Neural crest cell (in vitro differentiated cells): ENCODE results near the gene PLXNB1. TPM values are rescaled to one million over a fixed set of nuclear protein-coding genes. Genes with fewer than 3 reads are reported as not detected.

ENCODE experiments used
- DNase-seq: peaks from one replicate; pipeline ENCODE4 v3.0.0; 2021; ENCODE audit warnings: low read depth, mixed read lengths, low spot score
- H3K27ac Mint-ChIP-seq: one replicate; pipeline ENCODE4 v1.8.0; 2021; ENCODE audit warnings: mild to moderate bottlenecking, mixed read lengths; ENCODE audit not compliant: unreplicated experiment
- H3K27me3 Mint-ChIP-seq: 2 replicates; pipeline ENCODE4 v1.8.0; 2021; ENCODE audit warnings: low read depth, mild to moderate bottlenecking, mixed read lengths
- H3K36me3 Mint-ChIP-seq: 2 replicates; pipeline ENCODE4 v1.8.0; 2021; ENCODE audit warnings: low read depth, mild to moderate bottlenecking, mixed read lengths
- H3K4me1 Mint-ChIP-seq: 2 replicates; pipeline ENCODE4 v1.8.0; 2021; ENCODE audit warnings: mixed read lengths
- H3K4me3 Mint-ChIP-seq: one replicate; pipeline ENCODE4 v1.8.0; 2021; ENCODE audit warnings: mild to moderate bottlenecking, mixed read lengths
- H3K9me3 Mint-ChIP-seq: 2 replicates; pipeline ENCODE4 v1.8.0; 2021; ENCODE audit warnings: mixed read lengths
- total RNA-seq: library from RNA; stranded (reverse); gene quantifications from 2 replicates; pipeline ENCODE4 v1.2.1, GENCODE V29; 2021
- TF ChIP-seq, protein P1 (sequence below): fragments of 200-600 bp; sonication (generic); conservative IDR thresholded peaks from 2 replicates; pipeline ENCODE4 v1.5.0; 2021; ENCODE audit warnings: antibody characterized with exemption, mild to moderate bottlenecking

PLXNB1 gene
- total RNA-seq, 1 donor from 2014 or later, result 180 TPM

DNA sequence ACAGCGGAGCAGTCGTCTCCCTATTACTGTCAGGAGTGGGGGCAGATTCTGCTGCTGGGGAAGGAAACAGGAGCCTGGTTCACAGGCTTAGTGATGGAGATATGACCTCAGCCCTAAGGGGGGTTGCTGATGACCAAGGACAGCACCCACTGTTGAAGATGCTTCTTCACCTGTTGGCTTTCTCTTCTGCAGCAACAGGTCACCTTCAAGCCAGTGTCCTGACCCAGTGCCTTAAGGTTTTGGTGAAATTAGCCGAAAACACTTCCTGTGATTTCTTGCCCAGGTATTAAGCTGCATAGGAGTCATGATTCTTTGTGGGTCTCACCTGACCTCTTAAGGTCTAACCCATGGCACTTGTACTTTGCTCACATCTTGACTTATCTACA, 30.6 kb upstream of the PLXNB1 start:
- Mint-ChIP-seq H3K4me3 (no peak overlapping the region), H3K27ac (no peak overlapping the region), H3K36me3 (no peaks in the 10 kb centered on the region), H3K9me3 (no peaks in the 10 kb centered on the region), H3K27me3 (peaks cover under 1% of the 10 kb centered on the region), H3K4me1 (peaks cover 6% of the 10 kb centered on the region)
- TF ChIP-seq, protein P1, sequence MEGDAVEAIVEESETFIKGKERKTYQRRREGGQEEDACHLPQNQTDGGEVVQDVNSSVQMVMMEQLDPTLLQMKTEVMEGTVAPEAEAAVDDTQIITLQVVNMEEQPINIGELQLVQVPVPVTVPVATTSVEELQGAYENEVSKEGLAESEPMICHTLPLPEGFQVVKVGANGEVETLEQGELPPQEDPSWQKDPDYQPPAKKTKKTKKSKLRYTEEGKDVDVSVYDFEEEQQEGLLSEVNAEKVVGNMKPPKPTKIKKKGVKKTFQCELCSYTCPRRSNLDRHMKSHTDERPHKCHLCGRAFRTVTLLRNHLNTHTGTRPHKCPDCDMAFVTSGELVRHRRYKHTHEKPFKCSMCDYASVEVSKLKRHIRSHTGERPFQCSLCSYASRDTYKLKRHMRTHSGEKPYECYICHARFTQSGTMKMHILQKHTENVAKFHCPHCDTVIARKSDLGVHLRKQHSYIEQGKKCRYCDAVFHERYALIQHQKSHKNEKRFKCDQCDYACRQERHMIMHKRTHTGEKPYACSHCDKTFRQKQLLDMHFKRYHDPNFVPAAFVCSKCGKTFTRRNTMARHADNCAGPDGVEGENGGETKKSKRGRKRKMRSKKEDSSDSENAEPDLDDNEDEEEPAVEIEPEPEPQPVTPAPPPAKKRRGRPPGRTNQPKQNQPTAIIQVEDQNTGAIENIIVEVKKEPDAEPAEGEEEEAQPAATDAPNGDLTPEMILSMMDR, result no peak
- DNase-seq, result no peak

DNA sequence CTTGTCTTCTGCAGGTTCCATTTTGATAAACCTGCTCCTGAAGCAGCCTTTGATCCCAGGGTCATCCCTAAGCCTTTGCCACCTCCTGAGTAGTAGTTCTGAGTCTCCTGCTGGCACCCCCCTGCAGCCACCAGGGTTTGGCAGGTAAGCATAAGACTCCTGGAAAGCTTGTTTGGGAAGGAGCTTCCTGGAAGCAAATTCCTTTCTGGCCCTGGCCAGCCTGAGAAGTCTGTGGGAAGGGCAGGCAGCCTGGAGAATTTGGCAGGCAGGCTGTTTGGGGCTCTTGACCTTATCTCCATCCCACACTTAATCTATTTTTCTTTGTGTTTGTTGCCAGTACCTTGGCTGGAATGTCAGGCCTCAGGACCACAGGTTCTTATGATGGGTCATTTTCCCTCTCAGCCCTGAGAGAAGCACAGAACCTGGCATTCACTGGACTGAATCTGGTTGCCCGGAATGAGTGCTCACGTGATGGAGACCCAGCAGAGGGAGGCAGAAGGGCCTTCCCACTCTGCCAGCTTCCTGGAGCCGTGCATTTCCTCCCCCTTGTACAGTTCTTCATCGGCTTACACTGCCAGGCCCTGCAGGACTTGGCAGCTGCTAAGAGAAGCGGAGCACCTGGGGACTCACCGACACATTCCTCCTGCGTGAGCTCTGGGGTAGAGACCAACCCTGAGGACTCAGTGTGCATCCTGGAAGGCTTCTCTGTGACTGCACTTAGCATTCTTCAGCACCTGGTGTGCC, 30.1 kb upstream of the PLXNB1 start:
- H3K36me3 Mint-ChIP-seq, result no peaks in the 10 kb centered on the region
- H3K27ac Mint-ChIP-seq, result no peak overlapping the region
- TF ChIP-seq, protein P1, result no peak
- peaks cover under 1% of the 10 kb centered on the region for H3K4me1 Mint-ChIP-seq
- no peaks in the 10 kb centered on the region for H3K27me3 Mint-ChIP-seq
- DNase-seq, result no peak
- no peaks in the 10 kb centered on the region for H3K9me3 Mint-ChIP-seq
- no peak overlapping the region for H3K4me3 Mint-ChIP-seq

DNA sequence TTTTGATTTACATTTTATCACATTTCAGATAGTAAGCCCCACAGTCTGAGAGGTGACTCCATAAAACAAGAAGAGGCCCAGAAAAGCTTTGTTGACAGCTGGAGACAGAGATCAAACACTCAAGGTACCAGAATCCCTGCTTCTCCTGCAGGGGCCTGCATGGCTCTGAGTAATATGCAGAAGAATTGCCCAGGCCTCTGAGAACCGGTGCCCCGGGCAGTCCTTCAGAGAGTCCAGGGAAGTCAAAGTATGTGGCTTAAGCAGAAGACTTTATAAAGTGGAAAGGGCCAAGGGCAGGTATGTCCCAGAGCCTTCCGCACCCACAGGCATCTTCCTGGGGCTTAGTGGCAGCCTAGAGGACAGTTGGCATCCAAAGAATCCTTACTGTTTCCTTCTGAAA, 29.4 kb upstream of the PLXNB1 start:
- Mint-ChIP-seq H3K36me3 (no peaks in the 10 kb centered on the region), H3K4me1 (no peaks in the 10 kb centered on the region), H3K27ac (no peak overlapping the region), H3K4me3 (no peak overlapping the region), H3K27me3 (no peaks in the 10 kb centered on the region), H3K9me3 (no peaks in the 10 kb centered on the region)
- TF ChIP-seq, protein P1, result no peak
- no peak for DNase-seq

DNA sequence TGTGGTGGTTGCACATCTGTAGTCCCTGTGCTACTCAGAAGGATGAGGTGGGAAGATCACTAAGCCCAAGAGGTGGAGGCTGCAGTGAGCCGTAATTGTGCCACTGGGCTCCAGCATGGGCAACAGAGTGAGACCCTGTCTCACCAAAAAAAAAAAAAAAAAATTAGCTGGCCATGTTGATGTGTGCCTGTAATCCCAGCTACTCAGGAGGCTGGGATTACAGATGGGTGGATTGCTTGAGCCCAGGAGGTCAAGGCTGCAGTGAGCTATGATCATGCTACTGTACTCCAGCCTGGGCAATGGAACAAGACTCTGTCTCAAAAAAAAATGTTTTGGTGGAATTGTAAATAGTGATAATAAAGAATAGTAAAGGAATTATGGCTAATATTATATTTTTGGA, 26.6 kb upstream of the PLXNB1 start:
- DNase-seq, result no peak
- Mint-ChIP-seq H3K4me1 (no peaks in the 10 kb centered on the region), H3K27me3 (no peaks in the 10 kb centered on the region), H3K9me3 (no peaks in the 10 kb centered on the region), H3K36me3 (peaks cover 2% of the 10 kb centered on the region), H3K4me3 (no peak overlapping the region), H3K27ac (no peak overlapping the region)
- TF ChIP-seq, protein P1, result no peak

DNA sequence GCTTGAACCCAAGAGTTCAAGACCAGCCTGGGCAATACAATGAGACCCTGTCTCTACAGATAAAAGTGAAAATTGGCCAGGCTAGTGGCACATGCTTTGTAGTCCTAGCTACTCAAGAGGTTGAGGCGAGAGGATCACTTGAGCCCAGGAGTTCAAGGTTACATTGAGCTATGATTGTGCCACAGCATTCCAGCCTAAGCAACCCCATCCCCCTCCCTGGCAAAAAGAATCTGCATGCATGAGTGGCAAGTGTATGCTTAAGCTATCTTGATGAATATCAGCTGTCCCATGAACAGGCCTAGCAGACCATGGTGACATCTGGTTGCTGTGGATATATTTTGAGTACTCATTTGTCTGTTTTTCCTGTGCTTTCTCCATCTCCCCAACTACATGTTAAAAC, 21.4 kb upstream of the PLXNB1 start:
- Mint-ChIP-seq H3K4me1 (peaks cover 23% of the 10 kb centered on the region), H3K27me3 (no peaks in the 10 kb centered on the region), H3K4me3 (no peak overlapping the region), H3K36me3 (peaks cover 2% of the 10 kb centered on the region), H3K27ac (no peak overlapping the region), H3K9me3 (no peaks in the 10 kb centered on the region)
- TF ChIP-seq, protein P1, result no peak
- DNase-seq, result no peak
